DND-41 (cell line): ENCODE data around the gene MRPS2.
"Not testable (repeated sequence)": the region's sequence is repeated elsewhere in the genome, so short reads cannot be mapped to it uniquely, and the experiment has no call there.

Experiments used
- EZH2 ChIP-seq: IDR thresholded peaks from 3 replicates; pipeline ENCODE4 v1.6.1; 2012; ENCODE audit warnings: borderline replicate concordance, low read depth, mild to moderate bottlenecking, moderate library complexity, low read length, inconsistent platforms; ENCODE audit not compliant: severe bottlenecking
- TF ChIP-seq, protein P1 (sequence below): IDR thresholded peaks from 2 replicates; pipeline ENCODE4 v1.5.1; 2012; ENCODE audit warnings: borderline replicate concordance, low read length, moderate library complexity, mild to moderate bottlenecking; ENCODE audit not compliant: poor library complexity, severe bottlenecking; ENCODE audit errors: extremely low read depth

DNA sequence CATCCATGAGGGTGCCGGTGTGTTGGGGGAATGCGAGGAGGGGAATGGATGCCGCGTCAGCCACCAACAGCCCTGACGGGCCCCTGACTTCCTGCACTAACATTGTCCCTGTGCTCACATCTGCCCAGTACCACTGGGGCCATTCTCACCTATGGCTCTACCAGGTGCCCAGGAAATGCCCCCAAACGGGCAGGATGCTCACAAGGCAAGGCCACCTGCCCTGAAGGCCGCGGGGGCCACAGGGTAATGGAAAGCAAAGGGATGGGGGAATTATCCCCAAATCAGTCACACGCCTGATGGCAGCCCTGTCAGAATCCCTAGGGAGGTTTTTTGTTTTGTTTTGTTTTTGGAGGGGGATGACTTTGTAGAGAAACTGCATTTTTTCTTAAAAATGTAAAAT is 13.4 kb downstream of the MRPS2 start:
- TF ChIP-seq, protein P1, sequence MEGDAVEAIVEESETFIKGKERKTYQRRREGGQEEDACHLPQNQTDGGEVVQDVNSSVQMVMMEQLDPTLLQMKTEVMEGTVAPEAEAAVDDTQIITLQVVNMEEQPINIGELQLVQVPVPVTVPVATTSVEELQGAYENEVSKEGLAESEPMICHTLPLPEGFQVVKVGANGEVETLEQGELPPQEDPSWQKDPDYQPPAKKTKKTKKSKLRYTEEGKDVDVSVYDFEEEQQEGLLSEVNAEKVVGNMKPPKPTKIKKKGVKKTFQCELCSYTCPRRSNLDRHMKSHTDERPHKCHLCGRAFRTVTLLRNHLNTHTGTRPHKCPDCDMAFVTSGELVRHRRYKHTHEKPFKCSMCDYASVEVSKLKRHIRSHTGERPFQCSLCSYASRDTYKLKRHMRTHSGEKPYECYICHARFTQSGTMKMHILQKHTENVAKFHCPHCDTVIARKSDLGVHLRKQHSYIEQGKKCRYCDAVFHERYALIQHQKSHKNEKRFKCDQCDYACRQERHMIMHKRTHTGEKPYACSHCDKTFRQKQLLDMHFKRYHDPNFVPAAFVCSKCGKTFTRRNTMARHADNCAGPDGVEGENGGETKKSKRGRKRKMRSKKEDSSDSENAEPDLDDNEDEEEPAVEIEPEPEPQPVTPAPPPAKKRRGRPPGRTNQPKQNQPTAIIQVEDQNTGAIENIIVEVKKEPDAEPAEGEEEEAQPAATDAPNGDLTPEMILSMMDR: not testable (repeated sequence)
- not testable (repeated sequence) for TF ChIP-seq EZH2
